SW480 (cell line): ENCODE data around the gene MYO1G.
"Not testable (repeated sequence)": the region's sequence is repeated elsewhere in the genome, so short reads cannot be mapped to it uniquely, and the experiment has no call there.

ENCODE experiments used
- DNase-seq: peaks from one replicate; pipeline ENCODE4 v3.0.0-alpha.2; 2016; ENCODE audit warnings: low spot score

MYO1G gene

GRCh38 chr7:44978511-44979366 lies at the start of gene MYO1G:
Gene MYO1G, minus strand, starts transcription at chr7:44979015. Its CDS starts 54 bp downstream, at chr7:44978961.
- no peak for DNase-seq

- no peak for DNase-seq
Measured at GRCh38 chr7:45028138-45028919, 49.5 kb upstream of the MYO1G start.

GRCh38 chr7:45027774-45028114 lies 48.9 kb upstream of the MYO1G start:
- DNase-seq = no peak

DNA sequence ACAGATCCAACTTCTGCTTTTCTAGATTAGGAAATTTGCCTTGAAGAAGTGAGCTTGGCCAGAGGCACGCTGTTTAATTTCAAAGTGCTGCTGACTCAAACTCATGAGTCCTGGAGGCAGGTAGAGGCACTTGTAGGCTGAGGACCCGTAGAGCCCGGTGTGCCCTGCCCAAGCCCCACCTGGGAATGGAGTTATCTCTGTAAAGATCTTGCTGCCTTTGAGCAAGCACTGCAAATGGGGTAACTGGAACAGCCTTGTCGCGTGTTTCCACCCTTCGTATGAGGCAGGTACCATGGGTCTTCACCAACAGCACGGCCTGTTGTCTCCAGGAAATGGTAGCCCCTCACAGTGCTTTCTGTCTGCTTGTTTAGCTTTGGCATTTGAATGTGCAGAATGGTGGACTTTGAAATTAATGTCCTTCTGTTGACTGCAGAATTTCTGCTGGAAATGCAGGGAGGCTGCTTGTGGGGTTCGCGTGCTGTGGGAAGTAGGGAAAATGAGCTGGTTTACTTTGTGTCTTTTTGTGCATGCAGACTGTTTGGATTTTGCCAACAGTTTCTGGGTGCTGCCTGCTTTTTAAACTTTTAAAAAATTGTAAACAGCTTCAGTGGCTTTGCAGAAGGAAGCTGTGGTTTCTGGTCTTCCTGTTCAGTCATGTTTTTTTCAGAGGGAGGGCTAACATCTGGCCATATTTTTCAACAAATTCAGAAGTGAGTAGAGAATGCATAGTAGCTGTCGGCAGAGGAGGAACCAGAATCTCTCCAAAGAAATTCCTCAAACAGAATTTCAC lies 48.4 kb upstream of the MYO1G start:
- DNase-seq = no peak

DNA sequence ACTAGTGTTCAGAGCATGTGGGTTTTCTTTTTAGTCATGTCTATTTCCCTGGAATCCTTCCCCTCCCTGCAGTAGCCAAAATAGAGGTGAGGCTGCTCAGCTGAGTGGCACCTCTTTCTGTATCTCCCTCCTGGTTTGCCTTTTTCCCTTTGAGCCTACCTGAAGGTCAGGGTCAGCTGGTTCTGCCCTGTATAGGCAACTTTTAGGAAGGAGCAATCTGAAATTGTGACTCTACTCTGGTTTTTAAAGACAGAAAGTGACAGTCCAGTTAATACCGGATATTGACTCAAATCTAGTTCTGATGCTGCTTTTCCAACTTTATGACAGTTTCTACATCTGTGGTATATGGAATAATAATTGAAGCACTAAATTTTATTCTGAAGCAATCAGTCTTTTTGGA lies 47.2 kb upstream of the MYO1G start:
- no peak for DNase-seq

GRCh38 chr7:45025473-45025872 lies 46.7 kb upstream of the MYO1G start:
- DNase-seq = not testable (repeated sequence)

DNA sequence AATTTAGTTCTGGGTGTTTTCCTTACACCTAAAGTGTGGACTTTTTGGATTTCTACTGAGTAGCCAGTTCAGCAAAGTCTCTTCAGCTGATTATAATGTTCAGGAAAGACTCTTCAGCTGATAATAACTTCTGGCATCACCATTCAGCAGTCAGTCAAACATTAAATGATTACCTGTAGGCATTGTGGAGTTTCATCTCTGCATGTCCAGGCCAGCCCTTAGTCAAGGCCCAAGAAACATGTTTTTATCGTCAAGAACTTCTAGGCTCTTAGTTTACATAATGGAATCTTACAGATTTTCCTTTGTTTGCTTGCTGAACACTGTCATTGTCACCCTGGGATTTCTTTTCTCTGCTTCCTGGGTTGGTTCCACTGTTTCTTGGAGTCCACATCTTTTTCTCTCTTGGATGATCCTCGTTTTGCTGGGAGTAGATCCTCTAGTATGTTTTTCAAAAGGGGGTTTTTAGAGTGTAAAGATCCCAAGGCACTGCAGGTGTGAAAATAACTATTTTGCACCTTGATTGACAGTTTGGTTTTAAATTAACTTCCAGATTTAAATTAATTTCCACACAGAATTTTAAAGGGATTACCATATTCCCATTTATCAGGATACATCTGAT lies 45.4 kb upstream of the MYO1G start:
- no peak for DNase-seq

DNA sequence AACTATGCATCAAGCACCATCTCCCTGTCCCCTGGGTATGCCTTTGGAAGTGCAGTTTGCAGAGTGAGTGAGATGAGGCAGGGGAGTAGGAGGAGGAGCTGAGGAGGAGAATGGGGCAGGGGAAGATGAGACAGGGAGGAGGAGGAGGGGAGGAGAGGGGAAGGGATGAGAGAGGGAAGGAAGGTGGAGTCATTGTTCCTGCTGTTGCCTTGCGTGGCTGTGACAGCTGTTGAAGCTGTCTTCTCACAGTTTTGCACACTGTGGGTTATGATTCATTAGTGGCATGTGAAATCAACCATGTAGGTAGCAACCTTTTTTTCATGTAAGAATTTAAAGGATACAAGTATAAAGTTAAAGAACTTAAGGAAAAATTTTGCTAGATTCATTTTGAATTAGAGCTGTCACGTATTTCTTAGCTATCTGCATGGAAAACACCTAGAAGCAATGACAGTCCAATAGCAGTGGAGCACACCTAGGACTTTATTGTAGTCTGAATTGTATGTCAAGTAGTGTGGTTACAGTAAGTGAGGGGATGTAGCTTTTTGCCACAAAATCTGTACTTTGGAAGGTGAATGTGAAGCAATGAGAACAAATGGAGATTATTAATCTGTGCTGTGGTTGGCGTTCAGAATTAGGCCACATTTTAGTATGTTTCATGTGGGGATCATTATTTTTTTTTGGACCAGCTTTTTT lies 42.9 kb upstream of the MYO1G start:
- DNase-seq = no peak

DNA sequence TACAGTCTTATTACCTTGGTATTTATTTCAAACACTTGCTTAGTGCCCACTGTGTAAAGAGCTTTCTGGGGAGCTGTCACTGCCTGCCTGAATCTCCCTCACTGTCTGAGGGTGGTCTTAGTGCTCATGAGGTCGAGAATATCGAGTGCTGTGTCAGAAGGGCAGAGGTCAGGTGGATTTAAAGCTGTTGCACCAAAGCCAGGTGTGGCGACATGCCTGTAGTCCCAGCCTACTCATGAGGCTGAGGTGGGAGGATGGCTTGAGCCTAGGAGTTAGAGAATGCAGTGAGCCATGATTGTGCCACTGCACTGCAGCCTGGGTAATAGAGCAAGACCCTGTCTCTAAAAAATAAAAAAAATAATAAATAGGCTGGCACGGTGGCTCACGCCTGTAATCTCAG lies 42.1 kb upstream of the MYO1G start:
- no peak for DNase-seq

DNA sequence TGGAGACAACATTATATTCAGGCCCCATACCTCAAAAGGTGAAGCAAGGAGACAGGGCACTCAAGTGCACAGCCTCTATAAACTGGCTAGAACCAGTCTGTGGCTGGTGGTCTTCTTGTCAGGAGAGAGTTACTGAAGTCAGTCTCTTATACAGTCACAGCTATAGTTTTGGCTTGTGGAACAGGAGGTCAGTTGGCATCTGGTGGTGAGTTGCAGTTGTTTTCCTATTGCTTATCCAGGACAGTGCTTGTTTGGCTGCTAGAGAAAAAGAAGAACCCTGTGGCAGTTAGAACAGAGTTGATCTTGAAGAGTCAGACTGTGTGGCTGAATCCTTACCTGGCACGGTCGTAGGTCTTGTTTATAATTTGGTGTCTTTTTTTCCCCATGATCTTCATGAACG lies 38.4 kb upstream of the MYO1G start:
- no peak for DNase-seq

DNA sequence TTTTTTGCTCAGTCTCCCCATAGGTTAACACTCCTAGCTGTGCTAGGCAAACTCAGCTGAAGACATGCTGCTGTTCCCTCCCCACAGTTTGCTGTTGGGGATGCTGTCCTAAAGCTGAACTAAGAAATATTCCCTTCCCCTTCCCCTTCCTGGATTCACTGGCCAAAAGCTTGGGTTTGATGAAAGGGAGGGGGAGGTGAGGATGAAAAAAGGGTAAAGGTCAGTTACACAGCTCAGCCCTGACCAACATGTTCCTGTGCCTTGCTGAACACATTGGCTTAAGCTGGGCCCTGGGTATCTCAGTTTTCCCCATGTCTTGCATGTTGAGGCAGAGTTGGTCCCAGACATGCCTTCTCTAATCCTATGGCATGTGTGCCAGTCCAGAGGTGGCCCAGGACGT lies 36.5 kb upstream of the MYO1G start:
- DNase-seq = no peak

DNA sequence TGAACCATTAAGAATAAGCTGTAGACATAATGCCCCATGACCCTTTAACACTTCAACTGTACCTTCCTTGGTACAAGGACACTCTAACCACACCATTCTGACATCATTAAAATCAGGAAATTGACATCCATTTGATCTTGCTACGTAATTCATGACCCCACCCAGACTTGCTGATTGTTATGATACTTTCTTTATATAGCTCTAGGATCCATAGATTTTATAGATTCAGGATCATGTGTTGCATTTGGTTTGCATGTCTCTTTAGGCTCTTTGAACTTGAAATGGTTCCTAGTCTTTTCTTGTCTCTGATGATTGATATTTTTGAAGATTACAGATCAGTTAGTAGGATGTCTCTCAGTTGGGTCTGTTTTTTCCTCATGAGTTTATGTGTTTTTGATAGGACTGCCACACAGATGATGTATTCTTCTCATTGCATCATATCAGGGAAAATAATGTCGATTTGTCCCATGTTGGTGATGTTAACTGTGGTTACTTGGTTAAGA lies 34.7 kb upstream of the MYO1G start:
- DNase-seq = no peak

DNA sequence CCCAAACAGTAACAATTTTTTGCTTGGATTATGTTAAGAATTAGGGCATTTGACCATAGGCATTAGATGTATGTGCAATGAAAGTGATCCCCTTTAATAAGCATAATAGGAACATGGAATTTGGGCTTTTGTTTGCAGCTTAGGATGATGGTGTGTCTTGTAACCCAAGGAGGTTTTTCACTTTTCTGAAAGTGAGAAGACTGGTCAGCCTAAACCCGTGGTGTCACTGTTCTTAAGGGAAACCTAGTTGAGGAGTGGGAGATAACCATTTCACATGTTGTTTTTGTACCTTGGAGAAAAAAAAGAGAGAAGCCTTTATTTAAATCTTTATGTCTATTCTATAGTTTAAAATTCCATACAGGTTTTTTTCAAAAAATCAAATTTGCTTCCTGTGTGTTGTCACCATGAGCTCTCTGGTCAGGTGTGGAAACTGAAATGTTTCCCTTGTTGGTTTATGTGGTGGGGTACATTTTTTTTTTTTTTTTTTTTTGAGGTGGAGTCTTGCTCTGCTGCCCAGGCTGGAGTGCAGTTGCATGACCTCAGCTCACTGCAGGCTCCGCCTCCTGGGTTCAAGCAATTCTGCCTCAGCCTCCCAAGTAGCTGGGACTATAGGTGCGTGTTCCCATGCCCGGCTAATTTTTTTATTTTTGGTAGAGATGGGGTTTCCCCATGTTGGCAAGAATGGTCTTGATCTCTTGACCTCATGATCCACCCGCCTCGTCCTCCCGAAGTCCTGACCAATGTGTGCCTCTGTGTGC lies 28.9 kb upstream of the MYO1G start:
- no peak for DNase-seq

- DNase-seq = no peak
Measured at GRCh38 chr7:45007106-45007505, 28.3 kb upstream of the MYO1G start.

GRCh38 chr7:45003789-45004188 lies 25.0 kb upstream of the MYO1G start:
- DNase-seq = no peak

- no peak for DNase-seq
Measured at GRCh38 chr7:45001826-45002225, 23.0 kb upstream of the MYO1G start.

GRCh38 chr7:45001138-45001694 lies 22.4 kb upstream of the MYO1G start:
- peak; percentile 84 for DNase-seq

- peak; percentile 62 for DNase-seq
Measured at GRCh38 chr7:45000093-45001032, 21.5 kb upstream of the MYO1G start, which contains the start of gene CCM2. Gene CCM2, plus strand, starts transcription at chr7:45000201. Its CDS starts 133 bp downstream, at chr7:45000334.
